GM19023 (cell line): Measurements from ENCODE around the gene FARP1.

Source experiments
- ATAC-seq: cut with Tn5 transposase; IDR thresholded peaks from one replicate; pipeline ENCODE4 v1.9.1; 2021; ENCODE audit warnings: mild to moderate bottlenecking, moderate library complexity; ENCODE audit not compliant: unreplicated experiment

The FARP1 gene

GRCh38 chr13:98200211-98200878 is 57.5 kb downstream of the FARP1 start:
- no peak for ATAC-seq

GRCh38 chr13:98201189-98201588 is 58.3 kb downstream of the FARP1 start:
- no peak for ATAC-seq

DNA sequence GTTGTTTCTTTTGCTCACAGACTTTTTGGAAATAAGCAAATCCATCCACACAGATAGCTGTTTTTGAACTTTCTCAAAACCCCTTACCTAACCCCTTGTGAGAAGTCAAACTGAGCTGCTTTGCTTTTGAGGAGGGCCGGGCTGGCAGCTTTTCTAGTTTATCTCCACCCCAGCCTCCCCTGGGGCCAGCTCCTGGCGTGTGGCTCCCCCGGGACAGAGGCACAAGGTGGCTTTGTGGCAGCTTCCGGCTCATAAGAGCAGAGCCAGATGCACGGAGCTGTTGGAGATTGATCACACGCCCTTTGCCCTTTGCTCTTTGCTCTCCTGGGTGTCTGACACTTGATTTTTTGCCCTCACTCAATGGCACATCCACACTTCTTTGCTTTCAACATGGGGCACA is 59.1 kb downstream of the FARP1 start:
- ATAC-seq, result no peak

DNA sequence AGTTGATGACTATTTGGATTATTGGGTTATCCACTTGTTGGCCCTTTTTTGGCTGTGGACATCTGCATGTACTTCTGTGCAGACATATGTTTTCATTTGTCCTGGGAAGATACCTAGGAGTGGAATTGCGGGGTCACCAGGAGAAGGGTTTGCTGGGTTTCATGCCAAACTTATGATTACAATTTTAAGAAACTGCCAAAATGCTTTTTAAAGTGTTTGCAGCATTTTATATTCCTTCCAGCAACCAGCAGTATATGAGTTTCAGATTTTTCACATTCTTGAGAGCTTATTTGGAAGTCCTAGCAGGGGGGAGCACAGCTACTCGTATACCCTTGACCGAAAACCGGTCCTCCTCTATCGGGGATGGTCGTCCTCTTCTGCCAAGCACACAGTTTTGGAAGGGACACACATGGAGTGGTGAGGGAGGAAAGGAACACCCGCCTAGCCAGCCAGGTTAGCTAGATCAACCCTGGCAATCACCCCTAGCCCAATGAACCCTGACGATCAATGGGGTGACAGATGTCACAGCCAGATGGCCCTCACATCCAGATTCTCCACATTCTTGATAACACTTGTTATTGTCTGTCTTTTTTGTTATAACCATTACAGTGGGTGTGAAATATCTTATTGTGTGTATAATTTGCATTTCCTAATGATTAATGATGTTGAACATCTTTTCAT is 60.9 kb downstream of the FARP1 start:
- ATAC-seq, result no peak

GRCh38 chr13:98204546-98204945 is 61.7 kb downstream of the FARP1 start:
- no peak for ATAC-seq

- ATAC-seq, result no peak
Observed at GRCh38 chr13:98206946-98207345, 64.1 kb downstream of the FARP1 start.

GRCh38 chr13:98207416-98207815 is 64.5 kb downstream of the FARP1 start:
- no peak for ATAC-seq

GRCh38 chr13:98208606-98209005 is 65.7 kb downstream of the FARP1 start:
- no peak for ATAC-seq

DNA sequence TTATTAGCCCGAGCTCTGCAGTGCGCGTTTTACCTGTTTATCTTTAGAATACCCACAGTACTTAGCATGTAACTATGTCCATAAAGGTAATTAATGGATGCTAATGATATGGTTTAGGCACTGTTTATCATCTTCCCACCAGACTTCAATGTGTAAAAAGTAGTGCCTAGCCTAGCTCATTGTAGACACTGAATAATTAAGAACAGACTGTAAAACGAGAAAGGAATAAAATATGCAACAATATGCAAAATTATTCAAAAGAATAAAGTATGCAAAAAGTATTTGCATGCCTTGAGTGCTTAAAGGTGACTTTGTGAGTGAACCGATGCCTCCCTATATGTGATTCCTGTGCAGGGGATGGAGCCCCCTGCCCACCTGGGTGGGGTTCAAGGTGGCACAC is 69.9 kb downstream of the FARP1 start:
- ATAC-seq, result no peak

- ATAC-seq, result no peak
Observed at GRCh38 chr13:98213354-98213753, 70.5 kb downstream of the FARP1 start.

DNA sequence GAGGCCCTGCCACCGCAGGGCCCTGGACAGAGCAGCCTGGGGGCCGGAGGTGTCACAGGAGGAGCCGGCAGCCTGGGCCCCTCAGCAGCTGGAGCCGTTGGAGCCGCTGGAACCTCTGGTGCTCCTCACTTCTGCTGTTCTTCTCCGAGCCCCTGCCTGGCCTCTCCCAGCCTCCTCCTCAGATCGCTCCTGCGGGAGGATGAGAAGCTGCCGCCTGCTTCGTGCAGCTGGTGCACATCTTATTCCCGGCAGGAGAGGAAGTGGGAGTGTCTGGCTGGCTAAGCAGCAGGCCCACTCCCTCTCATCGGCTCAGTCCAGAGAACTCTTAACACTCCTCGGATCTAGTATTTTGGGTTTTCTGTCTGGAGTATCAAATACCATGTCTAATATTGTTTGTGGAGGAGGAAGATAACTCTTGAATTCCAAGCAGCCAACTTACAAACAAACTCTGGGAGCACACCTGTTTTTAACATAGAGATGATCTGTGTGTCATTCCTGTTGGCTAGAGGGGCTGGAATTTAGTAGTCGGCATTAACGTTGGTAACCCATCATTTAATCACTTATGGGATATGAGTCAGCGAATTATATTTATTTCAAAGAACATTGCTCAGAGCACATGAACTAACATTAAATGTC is 71.2 kb downstream of the FARP1 start:
- no peak for ATAC-seq

- no peak for ATAC-seq
Observed at GRCh38 chr13:98214707-98215106, 71.8 kb downstream of the FARP1 start.

GRCh38 chr13:98215508-98215907 is 72.6 kb downstream of the FARP1 start:
- ATAC-seq, result no peak

- no peak for ATAC-seq
Observed at GRCh38 chr13:98216135-98216565, 73.3 kb downstream of the FARP1 start.

- ATAC-seq, result no peak
Observed at GRCh38 chr13:98216711-98217285, 73.9 kb downstream of the FARP1 start.

DNA sequence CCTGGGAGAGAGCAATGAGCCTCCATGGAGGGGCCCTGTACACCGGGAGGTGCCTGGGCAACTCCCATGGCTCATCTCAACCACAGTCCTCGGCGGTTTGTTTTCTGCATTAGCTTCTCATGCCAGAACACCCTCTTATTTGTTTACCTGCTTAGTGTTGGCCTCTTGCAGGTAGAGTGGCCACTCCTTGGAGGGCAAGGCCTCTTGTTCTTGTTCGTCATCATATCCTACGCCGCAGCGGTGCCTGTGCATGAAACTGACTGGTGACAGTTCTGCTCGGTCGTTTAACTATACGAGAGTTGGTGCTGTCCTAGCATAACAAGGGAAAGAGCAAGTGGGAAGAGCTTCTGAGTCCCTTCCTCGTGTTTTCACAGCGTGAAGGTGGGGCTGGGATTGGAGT is 74.7 kb downstream of the FARP1 start:
- no peak for ATAC-seq

- ATAC-seq, result no peak
Observed at GRCh38 chr13:98219685-98220084, 76.8 kb downstream of the FARP1 start.

- ATAC-seq, result no peak
Observed at GRCh38 chr13:98220271-98220791, 77.4 kb downstream of the FARP1 start.

- no peak for ATAC-seq
Observed at GRCh38 chr13:98221234-98221633, 78.3 kb downstream of the FARP1 start.

DNA sequence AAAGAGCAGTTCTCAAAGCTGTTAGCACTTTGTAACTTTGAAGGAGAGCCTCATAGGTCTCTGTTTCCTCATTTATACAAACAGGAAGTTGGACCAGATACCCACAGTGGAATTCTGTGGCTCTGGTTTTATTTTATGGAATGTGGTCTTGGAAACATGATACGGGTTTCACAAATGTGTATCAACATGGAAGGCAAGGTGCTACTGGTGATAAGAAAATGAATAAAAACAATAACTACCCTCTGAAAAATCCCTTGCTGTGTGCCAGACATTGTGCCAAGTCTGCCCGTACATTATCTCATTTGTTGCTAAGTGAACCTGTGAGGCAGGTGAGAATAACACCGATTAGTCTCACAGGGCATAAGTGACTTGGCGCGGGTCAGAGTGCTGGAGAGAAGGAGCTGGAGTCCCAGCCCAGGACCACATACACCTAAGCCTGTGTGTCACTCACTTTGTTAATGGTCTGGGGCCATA is 79.2 kb downstream of the FARP1 start:
- no peak for ATAC-seq

- no peak for ATAC-seq
Observed at GRCh38 chr13:98222816-98223215, 79.9 kb downstream of the FARP1 start.
